Uterus (tissue), 2 donors: ENCODE measurements around the gene LMLN.

Experiments used
- POLR2A ChIP-seq, 2 donors: fragments of 450-650 bp; IDR thresholded peaks; one replicate each; pipeline ENCODE4 v1.6.1; 2016; ENCODE audit warnings: antibody characterized with exemption in 2 of 2, mild to moderate bottlenecking in 1 of 2, moderate library complexity in 1 of 2
- TF ChIP-seq, protein P1 (sequence below), 4 experiments: fragments of 200-600 bp in 2 of 4; fragments of 450-650 bp in 2 of 4; sonication (generic) in 2 of 4; IDR thresholded peaks; one replicate each; pipeline ENCODE4 v1.5.1; 2016 to 2019; ENCODE audit warnings: antibody characterized with exemption in 4 of 4, mild to moderate bottlenecking in 2 of 4, moderate library complexity in 1 of 4

DNA sequence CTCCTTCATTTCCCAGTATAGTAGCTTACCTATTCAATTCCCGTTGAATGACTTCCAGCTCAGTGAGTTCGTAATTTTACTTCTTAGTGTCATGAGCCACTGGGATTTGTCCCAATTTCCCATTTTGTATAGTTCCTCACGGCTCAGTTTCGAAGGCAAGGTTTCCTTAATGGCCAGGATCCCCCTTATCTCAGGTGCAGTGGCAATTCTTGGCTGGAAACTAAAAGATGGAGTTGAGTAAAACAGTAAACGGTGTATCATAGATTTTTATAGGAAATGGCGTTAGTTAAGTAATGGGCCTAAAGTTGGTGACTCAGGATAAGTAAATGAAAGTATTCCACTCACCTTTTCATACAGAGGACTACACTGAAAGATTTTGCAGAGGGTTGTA, 522 bp upstream of the LMLN start:
- TF ChIP-seq, protein P1, sequence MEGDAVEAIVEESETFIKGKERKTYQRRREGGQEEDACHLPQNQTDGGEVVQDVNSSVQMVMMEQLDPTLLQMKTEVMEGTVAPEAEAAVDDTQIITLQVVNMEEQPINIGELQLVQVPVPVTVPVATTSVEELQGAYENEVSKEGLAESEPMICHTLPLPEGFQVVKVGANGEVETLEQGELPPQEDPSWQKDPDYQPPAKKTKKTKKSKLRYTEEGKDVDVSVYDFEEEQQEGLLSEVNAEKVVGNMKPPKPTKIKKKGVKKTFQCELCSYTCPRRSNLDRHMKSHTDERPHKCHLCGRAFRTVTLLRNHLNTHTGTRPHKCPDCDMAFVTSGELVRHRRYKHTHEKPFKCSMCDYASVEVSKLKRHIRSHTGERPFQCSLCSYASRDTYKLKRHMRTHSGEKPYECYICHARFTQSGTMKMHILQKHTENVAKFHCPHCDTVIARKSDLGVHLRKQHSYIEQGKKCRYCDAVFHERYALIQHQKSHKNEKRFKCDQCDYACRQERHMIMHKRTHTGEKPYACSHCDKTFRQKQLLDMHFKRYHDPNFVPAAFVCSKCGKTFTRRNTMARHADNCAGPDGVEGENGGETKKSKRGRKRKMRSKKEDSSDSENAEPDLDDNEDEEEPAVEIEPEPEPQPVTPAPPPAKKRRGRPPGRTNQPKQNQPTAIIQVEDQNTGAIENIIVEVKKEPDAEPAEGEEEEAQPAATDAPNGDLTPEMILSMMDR (IDR thresholded peaks at IDR 0.05): no peak
- TF ChIP-seq POLR2A (IDR thresholded peaks at IDR 0.05): no peak
